Testis (tissue), 2 donors: ENCODE data around the gene DNAH6.

Experiments
- POLR2A ChIP-seq: fragments of 450-650 bp; IDR thresholded peaks from one replicate; pipeline ENCODE4 v1.6.1; 2017; ENCODE audit warnings: antibody characterized with exemption, mild to moderate bottlenecking, moderate library complexity
- TF ChIP-seq, protein P1 (sequence below), 3 experiments: fragments of 450-650 bp in 2 of 3; fragments of 200-600 bp in 1 of 3; sonication (generic) in 1 of 3; IDR thresholded peaks; one replicate each; pipeline ENCODE4 v1.5.1; 2016 to 2019; ENCODE audit warnings: antibody characterized with exemption in 3 of 3, mild to moderate bottlenecking in 2 of 3, moderate library complexity in 1 of 3

DNA sequence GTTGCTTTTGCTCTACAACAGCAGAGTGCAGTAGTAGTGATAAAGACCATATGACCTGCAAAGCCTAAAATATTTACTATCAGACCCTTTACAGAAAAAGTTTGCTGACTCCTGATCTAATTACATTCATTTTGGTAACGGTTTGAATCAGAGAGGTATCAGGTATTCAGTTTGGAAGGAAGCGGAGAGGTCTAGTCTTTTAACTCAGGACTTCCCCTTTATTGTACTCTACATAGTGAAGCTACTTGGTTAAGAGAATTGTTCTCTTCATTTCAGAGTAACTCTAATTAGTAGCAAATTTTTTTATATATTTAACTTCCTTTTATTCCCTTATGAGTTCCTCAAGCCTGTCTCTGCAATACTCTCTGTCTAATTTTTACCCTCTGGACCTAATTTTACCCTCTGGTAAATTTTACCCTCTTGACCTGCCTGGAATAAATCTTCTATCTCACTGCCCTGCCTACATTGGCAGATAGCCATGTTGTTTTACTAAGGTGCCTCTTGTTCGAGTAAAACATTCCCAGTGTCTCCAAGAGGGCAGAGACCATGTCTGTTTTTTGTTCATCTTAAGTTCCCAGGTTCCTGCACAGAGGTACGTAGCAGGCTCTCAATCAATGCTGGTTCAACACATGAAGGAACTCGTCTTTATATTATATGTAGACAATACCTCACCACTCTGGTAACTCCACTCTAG, 170.6 kb downstream of the DNAH6 start:
- TF ChIP-seq, protein P1, sequence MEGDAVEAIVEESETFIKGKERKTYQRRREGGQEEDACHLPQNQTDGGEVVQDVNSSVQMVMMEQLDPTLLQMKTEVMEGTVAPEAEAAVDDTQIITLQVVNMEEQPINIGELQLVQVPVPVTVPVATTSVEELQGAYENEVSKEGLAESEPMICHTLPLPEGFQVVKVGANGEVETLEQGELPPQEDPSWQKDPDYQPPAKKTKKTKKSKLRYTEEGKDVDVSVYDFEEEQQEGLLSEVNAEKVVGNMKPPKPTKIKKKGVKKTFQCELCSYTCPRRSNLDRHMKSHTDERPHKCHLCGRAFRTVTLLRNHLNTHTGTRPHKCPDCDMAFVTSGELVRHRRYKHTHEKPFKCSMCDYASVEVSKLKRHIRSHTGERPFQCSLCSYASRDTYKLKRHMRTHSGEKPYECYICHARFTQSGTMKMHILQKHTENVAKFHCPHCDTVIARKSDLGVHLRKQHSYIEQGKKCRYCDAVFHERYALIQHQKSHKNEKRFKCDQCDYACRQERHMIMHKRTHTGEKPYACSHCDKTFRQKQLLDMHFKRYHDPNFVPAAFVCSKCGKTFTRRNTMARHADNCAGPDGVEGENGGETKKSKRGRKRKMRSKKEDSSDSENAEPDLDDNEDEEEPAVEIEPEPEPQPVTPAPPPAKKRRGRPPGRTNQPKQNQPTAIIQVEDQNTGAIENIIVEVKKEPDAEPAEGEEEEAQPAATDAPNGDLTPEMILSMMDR (IDR thresholded peaks at IDR 0.05) = no peak
- no peak for TF ChIP-seq POLR2A
